Measurements from ENCODE around the gene SBNO2. TPM values are rescaled to one million over a fixed set of nuclear protein-coding genes. Genes with fewer than 3 reads are reported as not detected.

Gene SBNO2
- total and polyA plus RNA-seq, 2 of the 4 experiments (the other 2 are of a cell fraction) = 13.4 to 40.5 TPM

- dilution Hi-C loops (cut with HindIII; ENCODE audit: low sequenced_read_pairs, unreplicated experiment) (no loop called here), in situ Hi-C loops (cut with MboI; ENCODE audit: low sequenced_read_pairs) (no loop called here), intact Hi-C loops (cut with micrococcal nuclease) (no loop called here)
- Histone ChIP-seq H2AFZ (replicated peaks; ENCODE audit: low read length, poor library complexity) (no peak overlapping the region), H3K79me1 (ENCODE audit: low read depth in 1 of 2, low read length in 2 of 2) (peaks cover 16 to 43% of the 10 kb centered on the region in 2 experiments), H4K8ac (ENCODE audit: low read depth in 2 of 2, low read length in 2 of 2) (no peak overlapping the region), H3K4me1 (ENCODE audit: control insufficient read depth, insufficient read depth, low read length) (0 out of 2 replicates have a peak, but pooled peaks cover 2% of the 10 kb centered on the region), H4K91ac (ENCODE audit: insufficient read depth, low read depth, low read length) (no peak overlapping the region), H3K27me3 (ENCODE audit: control insufficient read depth, insufficient read depth, low read length) (no peaks in the 10 kb centered on the region), H2AK5ac (ENCODE audit: low read depth, low read length) (no peak overlapping the region), H3K4me2 (ENCODE audit: low read depth, low read length) (no peak overlapping the region), H3K9me3 (ENCODE audit: control insufficient read depth, insufficient read depth, low read length) (no peaks in the 10 kb centered on the region), H3K4ac (ENCODE audit: low read depth, low read length) (no peak overlapping the region), H3K14ac (replicated peaks; ENCODE audit: low read depth, low read length) (no peak overlapping the region), H4K20me1 (ENCODE audit: insufficient read depth, low read length) (peaks cover 13% of the 10 kb centered on the region), H3K27ac (ENCODE audit: insufficient read depth, low read length) (no peak overlapping the region), H3K23ac (ENCODE audit: low read depth, low read length) (no peak overlapping the region), H2BK120ac (ENCODE audit: low read depth, low read length) (no peak overlapping the region), H2AK9ac (replicated peaks; ENCODE audit: low read depth, low read length, poor library complexity) (no peak overlapping the region), H2BK15ac (ENCODE audit: low read depth, low read length) (no peak overlapping the region), H4K5ac (ENCODE audit: low read depth, low read length) (no peak overlapping the region), H3K4me3 (ENCODE audit: insufficient read depth, low read depth, low read length) (no peak overlapping the region), H3K56ac (ENCODE audit: extremely low read depth, insufficient read depth, low read length) (no peak overlapping the region), H3K9me1 (ENCODE audit: insufficient read depth, low read length) (no peaks in the 10 kb centered on the region), H3K18ac (ENCODE audit: low read depth, low read length) (no peak overlapping the region), H2BK5ac (ENCODE audit: low read depth, low read length, poor library complexity, severe bottlenecking) (no peak overlapping the region), H3K9ac (ENCODE audit: low read depth, low read length) (no peak overlapping the region), H3K36me3 (ENCODE audit: control insufficient read depth, insufficient read depth, low read length) (peaks cover 88% of the 10 kb centered on the region), H2BK20ac (ENCODE audit: low read depth, low read length) (no peak overlapping the region)
- ChIA-PET POLR2A (ENCODE audit: unreplicated experiment) (no interaction called here), CTCF (no interaction called here)
- BruUV-seq (replicated peaks) = no TSS peak
- ATAC-seq (ENCODE audit: low read depth) = no peak
- WGBS, 2 experiments (ENCODE audit: extremely low coverage in 2 of 2, insufficient read length in 1 of 2) = 93% methylated on average over 28 of the region's 50 CpGs; no CpG with 5 or more reads in 1 of the 2 experiments
- no peak for DNase-seq
- TF ChIP-seq MAZ (IDR thresholded peaks at IDR 0.05; ENCODE audit: borderline replicate concordance, low read depth, low read length) = no peak
- no peak for TF ChIP-seq BHLHE40 (IDR thresholded peaks at IDR 0.05; ENCODE audit: low read depth, low read length)
These were observed 54.4 kb downstream of the SBNO2 start for GRCh38 chr19:1119475-1120217.

Measured in IMR-90 (cell line).